HG03196 (cell line): ENCODE measurements around the gene DLGAP1.
A peak's percentile ranks its signal among the peaks of the same experiment; 100 is the strongest.

Source experiments
- ATAC-seq: cut with Tn5 transposase; IDR thresholded peaks from one replicate; pipeline ENCODE4 v1.9.1; 2021; ENCODE audit not compliant: unreplicated experiment

Gene DLGAP1

DNA sequence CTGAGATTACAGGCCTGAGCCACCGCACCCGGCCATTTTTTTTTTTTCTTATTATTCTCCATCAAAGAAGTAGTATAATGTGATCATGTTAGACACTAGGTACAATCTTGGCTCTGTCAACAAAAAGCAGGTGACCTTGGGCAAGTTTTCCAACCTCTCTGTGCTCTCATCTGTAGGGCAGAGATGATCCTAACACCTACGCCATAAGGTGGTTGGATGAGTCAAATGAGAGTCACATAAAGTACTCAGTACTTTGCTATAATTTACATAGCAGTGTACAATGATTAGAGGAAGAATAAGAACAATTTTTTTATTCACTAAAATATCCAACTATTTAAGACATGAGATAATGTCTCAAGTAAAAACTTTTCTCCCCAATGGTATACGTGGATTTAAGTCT lies 876.5 kb downstream of the DLGAP1 start:
- ATAC-seq: no peak

DNA sequence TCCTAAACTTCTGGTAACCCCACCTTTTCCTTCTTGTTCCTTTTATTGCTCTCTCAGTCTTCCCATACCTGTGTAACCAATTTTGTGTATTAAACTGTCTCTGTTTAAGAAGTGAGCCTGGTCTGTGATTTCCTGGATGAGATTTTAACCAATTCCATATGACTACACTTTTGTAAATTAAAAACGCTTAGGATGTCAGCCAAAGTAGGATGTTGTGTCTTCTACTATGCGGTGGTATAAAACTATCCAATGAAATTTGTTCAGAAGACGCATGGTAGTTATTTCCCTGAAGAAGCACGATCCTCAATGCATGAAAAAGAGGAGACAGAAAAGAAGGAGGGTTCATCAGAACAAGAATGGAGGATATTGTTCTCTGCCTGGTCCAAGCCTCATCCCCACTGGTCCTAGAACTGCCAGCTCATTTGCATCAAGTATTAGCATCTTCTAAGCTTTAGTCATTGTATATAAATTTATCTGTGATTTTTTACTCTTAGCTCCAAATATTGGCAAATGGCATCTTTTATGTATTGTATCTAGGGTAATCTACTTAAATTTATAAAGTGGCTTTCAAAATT lies 877.7 kb downstream of the DLGAP1 start:
- ATAC-seq: no peak

DNA sequence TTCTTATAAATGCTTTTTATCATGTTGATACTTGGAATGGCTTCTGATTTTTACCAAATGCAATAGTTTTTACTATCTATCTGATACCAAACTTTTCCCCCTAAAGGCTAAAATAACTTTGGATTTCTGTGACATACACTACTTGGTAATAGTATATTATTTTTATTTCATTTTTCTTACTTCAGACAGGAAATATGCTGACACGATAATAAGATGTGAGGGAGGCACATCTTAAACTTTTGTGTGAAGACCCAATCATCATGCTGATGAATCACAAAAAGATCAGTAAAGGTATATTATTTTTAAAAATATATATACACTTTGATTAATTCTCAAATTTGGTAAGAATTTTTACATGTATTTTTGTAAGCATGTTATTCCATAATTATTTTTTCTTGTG lies 882.3 kb downstream of the DLGAP1 start:
- ATAC-seq: no peak

DNA sequence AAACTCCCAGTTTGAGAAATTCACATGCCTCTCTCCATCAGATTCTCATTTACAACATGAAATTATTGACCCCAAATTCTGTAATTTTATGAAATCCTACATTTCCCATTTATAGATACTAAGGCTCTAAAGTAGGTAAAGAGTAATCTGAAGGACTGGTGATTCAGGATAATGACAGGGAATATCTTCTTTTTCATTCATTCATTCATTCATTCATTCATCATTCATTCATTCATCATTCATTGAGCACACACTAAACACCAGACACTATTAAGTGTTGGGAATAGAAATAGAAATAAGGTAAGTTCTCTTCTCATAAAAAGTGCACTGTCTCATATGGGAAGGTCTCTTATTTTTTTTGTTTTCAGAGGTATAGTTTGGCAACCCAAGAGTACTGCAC lies 888.3 kb downstream of the DLGAP1 start:
- no peak for ATAC-seq

DNA sequence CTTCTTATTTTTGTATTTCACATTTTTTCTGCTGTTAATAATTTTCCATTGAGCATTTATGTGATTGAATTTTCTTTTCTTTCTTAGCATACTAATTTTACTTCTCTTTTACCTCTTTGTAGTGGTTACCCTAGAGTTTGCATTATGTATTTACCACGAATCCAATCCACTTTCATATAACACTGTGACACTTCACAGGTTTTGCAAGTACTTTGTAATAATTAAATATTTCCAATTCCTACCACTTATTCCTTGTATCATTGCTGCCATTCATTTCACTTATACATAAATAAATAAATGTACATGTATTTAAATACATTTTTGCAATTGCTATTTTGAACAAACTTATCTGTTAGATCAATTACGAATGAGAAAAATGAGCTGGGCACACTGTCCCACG lies 894.4 kb downstream of the DLGAP1 start:
- no peak for ATAC-seq

DNA sequence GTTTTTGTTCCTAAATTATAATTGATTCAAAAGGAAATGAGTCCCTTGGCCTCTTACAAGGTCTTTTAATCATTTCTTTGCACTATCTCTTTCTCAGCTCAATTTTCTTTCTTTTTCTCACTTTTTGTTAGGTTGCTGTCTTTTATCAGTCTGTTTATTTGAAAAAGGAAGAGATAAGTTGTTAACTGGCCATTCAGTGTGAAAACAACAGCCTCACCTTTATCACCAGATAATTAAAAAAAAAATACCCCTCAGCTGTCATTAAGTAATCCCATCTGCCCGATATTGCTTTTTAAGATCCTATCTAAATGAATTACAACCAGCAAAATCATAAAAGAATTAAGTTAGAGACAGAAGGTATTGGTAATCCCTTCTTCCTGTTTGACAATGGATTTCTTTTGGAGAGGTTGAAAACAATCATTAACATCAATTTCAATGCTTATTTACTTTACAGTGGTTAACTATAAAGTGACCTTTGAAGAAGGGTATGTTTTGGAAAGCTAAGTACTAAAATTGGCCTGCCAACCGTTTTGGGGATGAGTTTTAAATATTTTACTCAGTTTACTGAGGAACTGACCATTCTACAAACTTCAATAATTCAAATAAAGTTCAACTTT lies 900.2 kb downstream of the DLGAP1 start:
- ATAC-seq: no peak

DNA sequence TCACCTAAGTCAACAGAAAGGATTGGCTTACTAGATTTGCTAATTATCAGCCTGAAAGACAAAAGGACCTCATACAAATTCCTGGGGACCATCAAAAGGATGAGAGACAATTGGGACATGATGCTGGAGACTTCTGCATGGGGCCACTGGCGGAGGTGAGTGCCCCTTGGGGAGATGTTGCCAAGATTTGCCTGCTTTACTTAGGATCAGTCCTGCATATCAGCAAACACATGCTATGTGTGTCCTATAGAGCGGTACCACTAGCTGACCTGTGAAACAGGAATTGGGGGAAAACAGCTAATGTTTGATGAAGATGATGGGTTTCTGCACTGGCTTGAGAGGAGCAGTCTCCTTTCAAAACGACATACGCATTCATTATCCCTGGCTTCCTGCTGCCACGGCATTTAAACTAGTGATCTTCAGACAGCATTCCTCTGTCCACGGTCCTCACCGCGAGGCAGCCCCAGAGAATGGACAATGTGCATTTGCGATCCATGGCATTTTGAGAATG lies 901.0 kb downstream of the DLGAP1 start:
- ATAC-seq: no peak

DNA sequence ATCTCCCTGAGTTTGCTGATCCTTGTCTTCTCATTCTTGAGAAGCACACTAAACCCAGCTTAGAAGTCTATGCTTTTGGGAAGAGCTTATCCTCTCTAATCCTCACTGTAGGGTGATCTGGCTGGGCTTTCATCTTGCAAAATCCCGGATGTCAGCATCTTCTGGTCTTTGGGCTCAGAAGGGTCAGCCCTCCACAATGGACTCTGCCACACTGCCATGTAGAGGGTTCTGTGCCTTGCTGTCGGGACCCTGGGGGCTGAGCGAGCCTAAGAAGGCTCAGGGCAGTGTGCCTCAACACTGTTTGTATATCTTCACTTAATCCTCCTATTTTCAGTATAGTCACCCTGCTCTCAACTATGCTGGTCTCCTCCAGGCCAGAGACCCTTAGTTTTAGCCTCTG lies 902.8 kb downstream of the DLGAP1 start:
- ATAC-seq: no peak

DNA sequence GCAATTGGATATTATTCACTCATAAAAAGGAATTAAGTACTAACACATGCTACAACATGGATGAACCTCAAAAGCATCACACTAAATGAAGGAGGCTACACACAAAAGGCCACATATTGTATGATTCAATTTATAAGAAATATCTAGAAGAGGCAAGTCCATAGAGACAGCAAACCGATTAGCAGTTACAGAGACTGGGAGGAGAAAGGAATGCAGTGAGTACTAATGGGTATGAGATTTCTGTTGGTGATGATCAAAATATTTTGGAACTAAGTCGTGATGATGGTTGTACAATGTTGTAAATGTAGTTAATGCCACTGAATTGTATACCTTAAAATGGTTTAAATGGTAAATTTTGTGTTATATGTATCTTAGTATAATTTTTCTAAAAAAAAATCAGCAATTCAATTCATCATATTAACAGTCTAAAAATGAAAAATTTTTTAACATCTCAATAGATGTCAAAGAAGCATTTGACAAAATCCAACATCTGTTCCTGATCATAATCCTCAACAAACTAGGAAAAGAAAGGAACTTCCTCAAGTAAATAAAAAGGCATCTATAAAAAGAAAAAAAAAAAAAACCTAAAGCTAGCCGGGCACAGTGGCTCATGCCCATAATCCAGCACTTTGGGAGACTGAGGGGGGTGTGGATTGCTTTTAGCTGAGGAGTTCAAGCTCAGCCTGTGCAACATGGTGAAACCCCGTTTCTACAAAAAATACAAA lies 907.1 kb downstream of the DLGAP1 start:
- no peak for ATAC-seq

DNA sequence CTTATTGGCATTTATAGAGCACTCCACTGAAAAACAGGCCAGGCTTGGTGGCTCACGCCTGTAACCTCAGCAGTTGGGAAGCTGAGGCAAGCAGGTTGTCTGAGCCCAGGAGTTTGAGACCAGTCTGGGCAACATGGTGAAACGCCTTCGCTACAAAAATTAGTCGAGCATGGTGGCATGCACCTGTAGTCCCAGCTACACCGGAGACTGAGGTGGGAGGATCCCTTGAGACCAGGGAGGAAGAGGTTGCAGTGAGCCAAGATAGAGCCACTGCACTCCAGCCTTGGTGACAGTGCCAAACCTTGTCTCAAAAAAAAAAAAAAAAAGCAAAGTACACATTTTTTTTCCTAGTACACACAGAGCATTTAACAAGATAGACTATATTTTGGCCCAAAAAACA lies 909.0 kb downstream of the DLGAP1 start:
- ATAC-seq: no peak

DNA sequence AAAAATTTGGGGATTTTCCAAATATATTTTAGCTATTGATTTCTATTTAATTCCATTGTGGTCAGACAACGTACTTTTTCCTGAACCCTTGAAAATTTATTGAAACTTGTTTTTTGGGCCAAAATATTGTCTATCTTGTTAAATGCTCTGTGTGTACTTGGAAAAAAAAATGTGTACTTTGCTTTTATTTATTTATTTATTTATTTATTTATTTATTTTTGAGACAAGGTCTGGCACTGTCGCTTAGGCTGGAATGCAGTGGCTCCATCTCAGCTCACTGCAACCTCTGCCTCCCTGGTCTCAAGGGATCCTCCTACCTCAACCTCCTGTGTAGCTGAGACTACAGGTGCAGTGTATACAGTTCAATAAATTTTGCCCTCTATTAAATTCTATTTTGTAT lies 910.6 kb downstream of the DLGAP1 start:
- ATAC-seq: no peak

DNA sequence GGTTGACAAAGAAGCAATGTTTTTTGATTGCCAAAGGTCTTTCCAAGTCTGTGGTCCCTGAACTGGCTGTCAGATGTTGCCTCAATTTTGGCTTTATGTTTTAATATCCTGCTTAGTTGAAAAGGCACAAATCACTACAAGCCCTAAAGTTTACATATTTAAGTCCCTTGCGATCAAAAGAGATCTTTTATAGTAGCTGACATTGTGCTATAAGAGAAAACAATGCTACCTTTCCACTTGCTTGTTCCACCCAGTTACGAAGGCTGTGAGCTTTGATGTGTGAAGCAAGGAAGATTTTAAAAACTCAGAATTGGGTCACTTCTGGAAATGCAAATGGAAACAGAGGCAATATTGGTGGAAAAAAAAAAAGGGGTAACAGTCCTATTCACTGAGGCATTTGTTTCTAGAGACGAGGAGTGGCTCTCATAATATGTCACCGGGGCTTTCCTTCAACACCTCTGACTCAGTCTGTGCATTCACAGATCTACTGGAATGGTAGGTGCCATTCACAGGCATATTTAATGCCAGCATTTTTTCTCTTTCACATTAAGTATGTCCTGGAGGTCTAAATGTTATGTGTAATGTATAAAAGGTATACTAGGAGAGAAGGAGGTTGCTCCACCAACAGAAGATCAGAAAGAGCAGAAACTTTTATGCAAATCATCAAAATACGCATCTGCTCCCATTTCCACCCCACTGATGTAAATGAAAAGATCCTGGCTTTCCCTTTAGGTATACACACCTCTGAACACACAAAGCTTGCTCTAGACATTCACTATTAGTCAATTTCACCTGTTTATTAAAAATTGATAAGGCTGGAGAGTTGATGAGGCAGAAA lies 913.3 kb downstream of the DLGAP1 start:
- ATAC-seq: peak; percentile 77

DNA sequence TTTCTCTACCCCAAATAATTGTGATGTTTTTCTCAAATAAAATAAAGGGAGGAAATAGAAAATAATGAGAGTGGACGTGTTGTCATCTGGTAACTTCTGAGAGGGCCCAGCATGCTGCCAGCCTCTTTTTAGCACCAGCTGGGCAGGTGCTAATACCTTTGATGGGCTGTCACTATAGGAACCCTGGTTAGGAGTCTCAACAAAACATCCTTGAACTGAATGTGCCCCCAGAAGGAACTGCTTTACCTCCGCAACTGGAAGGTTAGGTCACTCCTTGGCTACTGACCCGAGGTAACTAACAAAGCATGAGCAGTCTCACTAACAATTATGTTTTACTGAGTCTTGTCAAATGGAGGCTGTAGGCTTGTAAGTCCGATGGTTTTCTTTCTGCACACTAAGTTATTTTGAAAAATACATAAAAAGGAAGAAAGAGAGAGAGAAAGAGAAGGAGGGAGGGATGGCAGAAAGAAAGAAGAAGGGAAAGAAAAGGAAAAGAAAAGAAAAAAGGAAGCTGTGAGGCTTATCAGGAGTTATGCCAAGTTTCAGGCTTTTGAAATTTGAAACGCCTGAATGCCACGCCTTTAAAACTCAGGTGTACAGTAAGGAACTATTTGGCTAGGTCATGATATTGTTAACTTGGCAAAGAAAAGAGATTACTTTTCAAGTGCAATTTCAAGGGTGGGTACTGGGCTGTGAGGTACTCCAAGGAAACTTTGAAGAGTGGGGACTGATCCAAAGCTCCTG lies 914.1 kb downstream of the DLGAP1 start:
- ATAC-seq: no peak

DNA sequence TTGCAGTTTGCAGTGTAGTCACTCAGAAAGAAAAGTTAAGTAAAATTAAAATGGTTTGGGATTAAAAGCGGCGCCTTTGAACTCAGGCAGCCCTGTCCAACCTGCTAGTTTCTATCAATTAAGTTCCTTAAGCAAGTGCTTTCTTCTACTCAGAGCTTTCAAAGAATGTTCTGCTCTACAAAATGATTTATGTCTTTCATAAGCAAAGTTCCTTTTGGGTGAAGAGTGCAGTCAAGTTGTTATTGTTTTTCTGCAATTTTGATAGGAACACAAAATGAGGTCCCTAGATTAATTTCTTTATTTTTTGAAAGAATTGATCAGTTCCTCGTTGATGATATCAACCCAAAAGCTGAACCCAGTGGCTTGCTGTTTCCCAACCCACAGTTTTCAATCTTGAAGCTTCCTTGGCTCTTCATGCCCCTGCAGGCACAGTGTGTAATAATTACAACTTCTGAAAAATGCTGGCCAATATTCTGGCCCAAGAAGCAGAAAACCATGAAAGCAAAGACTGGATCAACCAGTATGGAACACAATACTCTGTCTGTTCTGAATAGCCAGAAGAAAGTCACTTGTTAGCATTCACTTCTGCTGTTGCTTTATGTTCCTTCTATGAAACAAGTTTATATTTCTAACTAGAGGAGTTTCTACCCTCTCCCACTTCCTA lies 916.0 kb downstream of the DLGAP1 start:
- ATAC-seq: no peak

DNA sequence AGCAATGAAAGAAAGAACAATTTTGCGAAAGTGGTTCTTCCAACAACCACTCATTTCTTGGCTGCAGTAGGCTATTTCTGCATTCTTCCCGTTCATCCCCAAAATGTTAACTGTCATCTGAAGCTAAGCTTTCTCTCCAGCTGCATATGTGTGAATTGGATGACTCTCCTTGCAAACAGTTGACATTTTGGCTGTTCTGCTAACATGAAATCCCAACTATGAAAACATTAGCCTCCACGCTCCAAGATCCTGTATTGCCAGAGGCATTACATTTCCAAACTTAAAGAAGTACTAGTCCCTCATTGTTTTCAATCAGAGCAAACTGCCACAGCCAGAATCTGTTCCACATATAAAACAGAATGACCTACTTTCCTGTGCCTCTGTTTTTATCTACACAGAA lies 916.7 kb downstream of the DLGAP1 start:
- no peak for ATAC-seq

DNA sequence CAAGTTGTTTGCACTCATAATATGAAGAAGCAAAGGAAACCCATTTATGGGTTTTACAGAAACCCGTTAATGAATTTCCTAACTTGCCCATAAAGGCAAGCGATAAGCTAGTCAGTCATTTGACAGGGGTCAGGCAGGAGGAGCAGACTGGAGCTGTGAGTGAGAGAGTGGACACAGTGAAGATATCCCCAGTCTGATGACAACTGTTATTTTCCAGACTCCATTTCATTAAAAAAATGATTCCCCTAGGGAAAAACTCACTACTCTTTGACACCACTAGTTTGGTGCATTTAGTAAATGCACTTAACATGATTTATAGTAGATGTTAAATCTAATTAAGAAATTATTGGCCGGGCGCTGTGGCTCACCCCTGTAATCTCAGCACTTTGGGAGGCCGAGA lies 924.3 kb downstream of the DLGAP1 start:
- no peak for ATAC-seq

DNA sequence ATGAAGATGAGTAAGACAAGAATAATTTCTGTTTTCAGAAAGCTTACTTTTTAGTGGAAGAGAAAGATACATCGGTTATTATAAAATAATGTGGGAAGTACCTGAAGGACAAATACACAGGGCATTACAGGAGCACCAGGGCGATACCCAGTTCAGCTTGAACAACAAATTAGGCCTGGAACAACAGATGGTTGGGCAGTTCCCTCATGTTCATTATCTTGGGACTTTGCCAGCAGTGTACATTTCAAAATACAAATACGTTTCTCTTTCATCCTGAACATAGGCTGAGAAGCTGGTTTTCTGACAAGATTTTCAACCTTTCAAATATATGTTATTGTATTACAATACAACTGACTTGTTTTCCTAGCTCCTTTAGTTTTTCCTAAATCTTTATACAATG lies 925.5 kb downstream of the DLGAP1 start:
- ATAC-seq: no peak

DNA sequence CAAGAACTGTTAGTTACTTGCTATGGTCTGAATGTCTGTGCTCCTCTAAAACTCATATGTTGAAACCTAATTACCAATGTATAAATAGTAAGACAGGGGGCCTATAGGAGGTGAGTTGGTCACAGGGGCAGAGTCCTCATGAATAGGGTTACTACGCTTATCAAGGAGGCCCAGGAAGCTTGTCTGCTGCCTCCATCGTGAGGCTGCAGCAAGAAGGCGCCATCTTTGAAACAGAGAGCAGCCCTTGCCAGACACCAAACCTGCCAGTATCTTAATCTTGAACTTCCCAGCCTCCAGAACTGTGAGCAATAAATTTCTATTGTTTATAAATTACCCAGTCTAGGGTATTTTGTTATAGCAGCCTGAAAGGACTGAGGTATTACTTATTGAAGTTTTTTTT lies 926.0 kb downstream of the DLGAP1 start:
- ATAC-seq: no peak

DNA sequence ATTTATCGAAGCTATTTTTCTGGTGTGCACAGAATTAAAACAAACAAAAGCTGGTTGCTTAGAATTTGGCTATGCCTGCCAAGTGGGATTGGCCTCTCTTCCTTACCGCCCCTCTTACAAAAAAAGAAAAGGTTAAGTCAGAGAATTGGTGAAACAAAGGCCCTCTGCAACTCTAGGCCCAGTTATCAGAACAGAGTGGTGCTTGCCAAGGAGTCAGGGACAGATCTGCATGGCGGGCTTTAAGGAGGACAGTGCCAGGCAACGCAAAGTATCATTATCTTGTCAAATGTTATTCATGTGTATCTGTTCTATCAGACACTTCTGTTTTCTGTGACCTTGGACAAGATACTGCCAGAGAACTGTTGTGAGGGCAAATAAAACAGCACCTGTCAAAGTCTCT lies 926.9 kb downstream of the DLGAP1 start:
- no peak for ATAC-seq
